BJ (cell line): ENCODE results near the gene TRIM24. TPM values are rescaled to one million over a fixed set of nuclear protein-coding genes. Genes with fewer than 3 reads are reported as not detected.

Source experiments
- CTCF ChIA-PET: fragments of 350-600 bp; formaldehyde crosslinking; extraction: SDS; loops from one replicate; lab custom pipeline; 2021; ENCODE audit warnings: antibody characterized with exemption, inconsistent platforms; lab: Yijun Ruan, JAX
- POLR2A ChIA-PET: fragments of 300-600 bp; sonication (Branson Sonifier 250); formaldehyde crosslinking; extraction: SDS; loops from one replicate; lab custom pipeline; 2021; ENCODE audit warnings: antibody characterized with exemption; lab: Charles Lee
- DNase-seq: peaks from one replicate; pipeline ENCODE4 v3.0.0-alpha.2; 2011; ENCODE audit warnings: low read depth
- H3K27me3 ChIP-seq: 2 replicates; pipeline ENCODE4 v1.6.0; 2011; ENCODE audit warnings: low read length; ENCODE audit not compliant: control insufficient read depth, insufficient read depth
- H3K36me3 ChIP-seq: 2 replicates; pipeline ENCODE4 v1.5.1; 2011; ENCODE audit warnings: low read length; ENCODE audit not compliant: control insufficient read depth, insufficient read depth
- H3K4me3 ChIP-seq: 2 replicates; pipeline ENCODE4 v1.5.1; 2011; ENCODE audit warnings: low read depth, mild to moderate bottlenecking, control low read depth, low read length
- polyA plus RNA-seq: library from polyadenylated mRNA; depleted of rRNA; stranded (reverse); fragments of >200 nt; gene quantifications from 2 replicates; pipeline ENCODE4 v1.2.3, GENCODE V29; 2011
- TF ChIP-seq, protein P1 (sequence below): IDR thresholded peaks from 2 replicates; pipeline ENCODE4 v1.5.1; 2011; ENCODE audit warnings: low read depth, mild to moderate bottlenecking, control low read depth, inconsistent platforms, low read length, moderate library complexity; ENCODE audit not compliant: insufficient read depth

The TRIM24 gene
- polyA plus RNA-seq, 1 experiment, result 4.2 TPM

GRCh38 chr7:138590154-138590553, 130.1 kb downstream of the TRIM24 start:
- CTCF ChIA-PET, result no interaction called here

GRCh38 chr7:138595454-138595853, 135.4 kb downstream of the TRIM24 start:
- ChIA-PET CTCF (no interaction called here), POLR2A (no interaction called here)
- no peak for DNase-seq
- Histone ChIP-seq H3K36me3 (no peaks in the 10 kb centered on the region), H3K27me3 (0 out of 2 replicates have a peak, but pooled peaks cover 1% of the 10 kb centered on the region), H3K4me3 (no peak overlapping the region)
- TF ChIP-seq, protein P1, sequence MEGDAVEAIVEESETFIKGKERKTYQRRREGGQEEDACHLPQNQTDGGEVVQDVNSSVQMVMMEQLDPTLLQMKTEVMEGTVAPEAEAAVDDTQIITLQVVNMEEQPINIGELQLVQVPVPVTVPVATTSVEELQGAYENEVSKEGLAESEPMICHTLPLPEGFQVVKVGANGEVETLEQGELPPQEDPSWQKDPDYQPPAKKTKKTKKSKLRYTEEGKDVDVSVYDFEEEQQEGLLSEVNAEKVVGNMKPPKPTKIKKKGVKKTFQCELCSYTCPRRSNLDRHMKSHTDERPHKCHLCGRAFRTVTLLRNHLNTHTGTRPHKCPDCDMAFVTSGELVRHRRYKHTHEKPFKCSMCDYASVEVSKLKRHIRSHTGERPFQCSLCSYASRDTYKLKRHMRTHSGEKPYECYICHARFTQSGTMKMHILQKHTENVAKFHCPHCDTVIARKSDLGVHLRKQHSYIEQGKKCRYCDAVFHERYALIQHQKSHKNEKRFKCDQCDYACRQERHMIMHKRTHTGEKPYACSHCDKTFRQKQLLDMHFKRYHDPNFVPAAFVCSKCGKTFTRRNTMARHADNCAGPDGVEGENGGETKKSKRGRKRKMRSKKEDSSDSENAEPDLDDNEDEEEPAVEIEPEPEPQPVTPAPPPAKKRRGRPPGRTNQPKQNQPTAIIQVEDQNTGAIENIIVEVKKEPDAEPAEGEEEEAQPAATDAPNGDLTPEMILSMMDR, result no peak

More at GRCh38 chr7:138590154-138590553, 130.1 kb downstream of the TRIM24 start:
- DNase-seq, result no peak
- Histone ChIP-seq H3K4me3 (no peak overlapping the region), H3K36me3 (no peaks in the 10 kb centered on the region), H3K27me3 (no peaks in the 10 kb centered on the region)
- POLR2A ChIA-PET, result no interaction called here
- TF ChIP-seq, protein P1, result no peak

DNA sequence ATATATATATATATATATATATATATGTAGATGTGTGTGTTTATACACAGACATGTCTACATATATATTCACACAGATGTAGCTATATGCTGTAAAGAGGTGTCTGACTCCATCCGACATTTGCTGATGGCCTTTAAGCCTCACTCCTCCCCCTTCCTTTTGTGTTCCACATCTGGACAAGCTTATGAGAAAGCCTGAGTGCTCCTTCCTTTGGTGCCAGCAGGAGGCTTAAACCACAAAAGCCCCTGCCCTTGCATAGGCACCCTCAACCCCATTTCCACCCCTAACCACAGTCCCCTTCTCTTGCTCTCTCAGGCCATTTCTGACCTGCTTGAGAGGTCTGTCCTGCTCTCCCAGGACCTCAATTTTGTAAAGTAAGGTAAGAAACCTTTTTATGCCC, 142.4 kb downstream of the TRIM24 start:
- Histone ChIP-seq H3K27me3 (0 out of 2 replicates have a peak, but pooled peaks cover 1% of the 10 kb centered on the region), H3K36me3 (no peaks in the 10 kb centered on the region), H3K4me3 (no peak overlapping the region)
- TF ChIP-seq, protein P1, result no peak
- POLR2A ChIA-PET, result no interaction called here
- no peak for DNase-seq
- CTCF ChIA-PET, result interaction anchor here (0.6 kb wide), 2 partner anchors 321 to 573 kb away, joined by 3 read pairs; no protein-coding TSS in a partner anchor

DNA sequence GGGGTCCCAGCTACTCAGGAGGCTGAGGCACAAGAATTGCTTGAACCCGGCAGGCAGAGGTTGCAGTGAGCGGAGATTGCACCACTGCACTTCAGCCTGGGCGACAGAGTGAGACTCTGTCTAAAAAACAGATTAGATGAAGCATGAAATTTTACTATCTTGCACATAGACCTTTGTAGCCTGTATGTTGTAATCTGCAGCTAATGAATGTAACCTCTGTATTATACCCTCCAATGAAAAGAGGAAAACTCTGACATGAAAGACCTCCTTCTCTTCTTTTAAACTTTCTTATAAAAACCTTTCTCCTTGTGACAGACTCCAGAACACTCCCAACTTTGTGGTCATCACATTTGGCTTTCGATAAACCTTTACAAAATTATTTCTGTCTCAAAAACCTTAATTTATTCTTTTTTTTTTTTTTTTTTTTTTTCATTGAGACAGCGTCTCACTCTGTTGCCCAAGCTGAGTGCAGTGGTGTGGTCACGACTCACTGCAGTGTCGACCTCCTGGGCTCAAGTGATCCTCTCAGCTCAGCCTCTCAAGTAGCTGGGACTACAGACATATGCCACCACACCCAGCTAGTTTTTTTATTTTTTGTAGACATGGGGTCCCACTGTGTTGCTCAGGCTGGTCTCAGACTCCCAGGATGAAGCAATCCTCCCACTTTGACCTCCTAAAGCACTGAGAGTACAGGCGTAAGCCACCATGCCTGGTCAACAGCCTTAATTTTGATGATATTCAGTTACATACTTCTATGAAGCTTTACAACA, 143.7 kb downstream of the TRIM24 start:
- POLR2A ChIA-PET, result no interaction called here

DNA sequence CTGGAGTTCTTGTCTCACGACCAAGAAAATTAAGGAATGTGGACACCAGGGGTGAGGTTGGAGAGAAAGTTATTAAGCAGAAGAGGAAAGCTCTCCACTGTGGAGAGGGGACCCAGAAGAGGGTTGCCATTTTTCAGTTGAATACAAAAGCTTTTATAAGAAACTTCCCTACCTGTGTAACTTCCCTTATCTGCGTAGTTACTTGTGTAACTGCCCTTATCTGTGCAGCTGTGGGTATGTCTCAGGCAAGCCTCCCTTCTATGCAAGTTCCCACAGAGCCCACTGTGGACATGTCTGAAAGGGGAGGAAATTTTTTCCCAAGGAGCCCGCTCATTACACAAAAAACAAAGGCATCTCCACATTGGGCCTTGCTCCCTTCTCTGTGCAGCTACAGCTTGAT, 146.2 kb downstream of the TRIM24 start:
- Histone ChIP-seq H3K36me3 (no peaks in the 10 kb centered on the region), H3K27me3 (no peaks in the 10 kb centered on the region), H3K4me3 (no peak overlapping the region)
- ChIA-PET POLR2A (no interaction called here), CTCF (no interaction called here)
- DNase-seq, result no peak
- TF ChIP-seq, protein P1, result no peak

More for the DNA sequence above, 143.7 kb downstream of the TRIM24 start:
- Histone ChIP-seq H3K27me3 (no peaks in the 10 kb centered on the region), H3K4me3 (no peak overlapping the region), H3K36me3 (no peaks in the 10 kb centered on the region)
- TF ChIP-seq, protein P1, result no peak
- no peak for DNase-seq
- CTCF ChIA-PET, result no interaction called here
